Heart right ventricle (tissue), 16 donors: ENCODE measurements around the gene TRIP10. TPM values are rescaled to one million over a fixed set of nuclear protein-coding genes. Genes with fewer than 3 reads are reported as not detected.

Source experiments
- ATAC-seq, 8 donors: fragments of 200-7000 bp; cut with Tn5 transposase; one replicate each; pipeline ENCODE4 v1.9.1; 2020; ENCODE audit warnings: mild to moderate bottlenecking in 8 of 8, moderate library complexity in 8 of 8, moderate number of reproducible peaks in 1 of 8
- DNase-seq, 2 donors: peaks; one replicate each; pipeline ENCODE4 v3.0.0-alpha.2; 2020
- H3K27ac ChIP-seq, 10 donors: fragments of 200-600 bp; sonication (generic) in 2 of 10; one replicate each; pipeline versions ENCODE4 v1.5.0 to v1.8.0; 2020 to 2022; ENCODE audit warnings: mild to moderate bottlenecking in 3 of 10
- H3K27me3 ChIP-seq, 7 donors: fragments of 200-600 bp; one replicate each; pipeline ENCODE4 v1.8.0; 2021 to 2022; ENCODE audit warnings: mild to moderate bottlenecking in 2 of 7
- H3K36me3 ChIP-seq, 9 donors: fragments of 200-600 bp; sonication (generic) in 1 of 9; one replicate each; pipeline versions ENCODE4 v1.5.0 to v1.8.0; 2020 to 2022; ENCODE audit warnings: mild to moderate bottlenecking in 2 of 9
- H3K4me1 ChIP-seq, 9 donors: fragments of 200-600 bp; sonication (generic) in 1 of 9; one replicate each; pipeline versions ENCODE4 v1.5.0 to v1.8.0; 2020 to 2022; ENCODE audit warnings: mild to moderate bottlenecking in 4 of 9
- H3K4me3 ChIP-seq, 10 donors: fragments of 200-600 bp; sonication (generic) in 2 of 10; one replicate each; pipeline versions ENCODE4 v1.5.0 to v1.8.0; 2020 to 2022; ENCODE audit warnings: mild to moderate bottlenecking in 7 of 10, moderate library complexity in 2 of 10
- H3K9me3 ChIP-seq, 11 donors: fragments of 200-600 bp in 10 of 11; sonication (generic) in 2 of 11; one replicate each; pipeline versions ENCODE4 v1.5.0 to v1.8.0; 2013 to 2022; ENCODE audit warnings: mild to moderate bottlenecking in 2 of 11, control low read depth in 1 of 11, moderate library complexity in 1 of 11
- CTCF ChIP-seq, 9 donors: fragments of 200-600 bp; sonication (generic) in 2 of 9; IDR thresholded peaks; one replicate each; pipeline versions ENCODE4 v1.5.0 to v1.8.0; 2021 to 2022; ENCODE audit warnings: antibody characterized with exemption in 9 of 9, mild to moderate bottlenecking in 5 of 9, moderate library complexity in 1 of 9
- WGBS, 2 donors: extraction: QIAGEN DNeasy Blood & Tissue Kit; methylation state at CpG; one replicate each; pipeline ENCODE4 v1.1.7; 2013; ENCODE audit warnings: inconsistent platforms in 1 of 2; 5-methylcytosine and 5-hydroxymethylcytosine counted together
- intact Hi-C, 10 donors: fragments of 100-400 bp; cut with DNase I; formaldehyde crosslinking; loops; one replicate each; pipeline versions ENCODE4 v1.11.1 to v1.14.2; 2022
- polyA plus RNA-seq, 2 donors: library from polyadenylated mRNA; stranded (reverse); fragments of 200-250 nt; gene quantifications; one replicate each; pipeline ENCODE4 v1.2.3, GENCODE V29; 2013
- total RNA-seq, 10 donors: library from RNA; stranded (reverse); fragmentation: NEBNext Ultra II Directional in 3 of 10; extraction: Animal tissue kit (Norgen Biotek cat#: 25700) in 3 of 10; gene quantifications; one replicate each; pipeline versions ENCODE4 v1.2.1 to v1.2.4, GENCODE V29; 2021 to 2023
- donor health status: Arrhythmogenic right ventricular cardiomyopathy.
- donor health status: ischemic (EF 13 %, LVEDD 7.1; RV severe dilation, severe dysfunction).
- donor health status: healthy with polysubstance abuse.
- donor health status: DM: no; HTN: yes; CAD: no.
- donor health status: DM: no; HTN: no; CAD: no.
- donor health status: ischemic (EF 25% LVEDD 6.9; RV normal size, moderate dysfunction).
- donor health status: ischemic (EF 25% LVEDD 5.7; RV mildly dilated, moderate dysfunction).
- donor health status: healthy.
- donor health status: DM: yes; HTN: yes; CAD: no.
- donor health status: Ischemic cardiomyopathy.
- donor health status: ischemic (EF 35%, LVEDD 5.7; RV mildly dilated, moderate dysfunction).
- donor health status: nonischemic (EF 11% LVEDD 7.7; RV severe dilation, severe dysfunction).
- donor health status: DM: yes; HTN: yes; CAD: no.
- donor health status: PGD.
- donor health status: ischemic (EF 29% LVEDD 5.4; RV normal size, mild dysfunction).
- donor health status: nonischemic (EF 23%, LVEDD 6.1; RV moderate dilation, normal function).

The TRIP10 gene
- total and polyA plus RNA-seq, 12 donors: 60.6 to 314 (median 76.0) TPM

GRCh38 chr19:6718111-6718740 lies 21.3 kb upstream of the TRIP10 start:
- H3K27ac ChIP-seq: no peak overlapping the region
- no peaks in the 10 kb centered on the region for H3K9me3 ChIP-seq
- no peak for TF ChIP-seq CTCF (IDR thresholded peaks at IDR 0.05)
- DNase-seq (no peak), ATAC-seq (no peak)
- peaks cover 0 to 26% (median 0%) of the 10 kb centered on the region in 9 donors for H3K4me1 ChIP-seq
- H3K27me3 ChIP-seq: peaks cover 0 to 25% (median 3%) of the 10 kb centered on the region in 7 donors
- no peak overlapping the region for H3K4me3 ChIP-seq
- WGBS, 2 donors: 66 to 74% methylated on average over 23 of the region's 23 CpGs
- H3K36me3 ChIP-seq: no peaks in the 10 kb centered on the region
- intact Hi-C loops: no loop called here

- Histone ChIP-seq H3K9me3 (no peaks in the 10 kb centered on the region), H3K4me3 (peak overlapping the region in 5 of 10 donors; percentile 4 to 42 (median 31)), H3K27me3 (peaks cover 0 to 23% (median 3%) of the 10 kb centered on the region in 7 donors), H3K4me1 (peaks cover 0 to 33% (median 0%) of the 10 kb centered on the region in 9 donors), H3K27ac (no peak overlapping the region), H3K36me3 (no peaks in the 10 kb centered on the region)
- no peak for DNase-seq
- peak in 3 of 8 donors; percentile 4 to 51 (median 16) for ATAC-seq
- intact Hi-C loops: no loop called here
- WGBS, 2 donors: 75 to 76% methylated on average over 21 of the region's 21 CpGs
- no peak for TF ChIP-seq CTCF (IDR thresholded peaks at IDR 0.05)
Measured at GRCh38 chr19:6718741-6719539, 20.5 kb upstream of the TRIP10 start.

- DNase-seq: no peak
- Histone ChIP-seq H3K27me3 (peaks cover 0 to 17% (median 3%) of the 10 kb centered on the region in 7 donors), H3K4me3 (peak overlapping the region in 6 of 10 donors; percentile 4 to 42 (median 30)), H3K4me1 (peaks cover 0 to 39% (median 0%) of the 10 kb centered on the region in 9 donors), H3K27ac (no peak overlapping the region), H3K36me3 (no peaks in the 10 kb centered on the region), H3K9me3 (no peaks in the 10 kb centered on the region)
- peak in 1 of 8 donors; percentile 4 for ATAC-seq
- TF ChIP-seq CTCF (IDR thresholded peaks at IDR 0.05): no peak
- 70 to 80% methylated on average over 6 of the region's 6 CpGs for WGBS, 2 donors
- intact Hi-C loops: no loop called here
Measured at GRCh38 chr19:6719540-6719861, 20.0 kb upstream of the TRIP10 start.

GRCh38 chr19:6719992-6720368 lies 19.5 kb upstream of the TRIP10 start:
- ATAC-seq: no peak
- Histone ChIP-seq H3K9me3 (no peaks in the 10 kb centered on the region), H3K4me3 (peak overlapping the region in 7 of 10 donors; percentile 4 to 42 (median 28)), H3K36me3 (no peaks in the 10 kb centered on the region), H3K27ac (peak overlapping the region in 1 of 10 donors; percentile 40), H3K27me3 (peaks cover 0 to 16% (median 2%) of the 10 kb centered on the region in 7 donors), H3K4me1 (peaks cover 0 to 42% (median 0%) of the 10 kb centered on the region in 9 donors)
- intact Hi-C loops: no loop called here
- WGBS, 2 donors: 86 to 92% methylated on average over 3 of the region's 3 CpGs
- no peak for DNase-seq
- TF ChIP-seq CTCF (IDR thresholded peaks at IDR 0.05): no peak
